ENCODE results near the gene MSRB3. TPM values are rescaled to one million over a fixed set of nuclear protein-coding genes. Genes with fewer than 3 reads are reported as not detected.

The MSRB3 gene
- total RNA-seq, 1 donor from 2014 or later: 77.3 TPM

GRCh38 chr12:65318186-65318685 lies 39.8 kb downstream of the MSRB3 start:
- Mint-ChIP-seq H3K36me3 (ENCODE audit: unreplicated experiment) (peaks cover 5% of the 10 kb centered on the region), H3K27me3 (ENCODE audit: unreplicated experiment) (no peaks in the 10 kb centered on the region), H3K4me3 (ENCODE audit: unreplicated experiment) (no peak overlapping the region), H3K9me3 (ENCODE audit: unreplicated experiment) (no peaks in the 10 kb centered on the region), H3K4me1 (ENCODE audit: unreplicated experiment) (peaks cover 18% of the 10 kb centered on the region), H3K27ac (ENCODE audit: unreplicated experiment) (no peak overlapping the region)
- DNase-seq (ENCODE audit: extremely low spot score, unreplicated experiment): no peak
- TF ChIP-seq, protein P1, sequence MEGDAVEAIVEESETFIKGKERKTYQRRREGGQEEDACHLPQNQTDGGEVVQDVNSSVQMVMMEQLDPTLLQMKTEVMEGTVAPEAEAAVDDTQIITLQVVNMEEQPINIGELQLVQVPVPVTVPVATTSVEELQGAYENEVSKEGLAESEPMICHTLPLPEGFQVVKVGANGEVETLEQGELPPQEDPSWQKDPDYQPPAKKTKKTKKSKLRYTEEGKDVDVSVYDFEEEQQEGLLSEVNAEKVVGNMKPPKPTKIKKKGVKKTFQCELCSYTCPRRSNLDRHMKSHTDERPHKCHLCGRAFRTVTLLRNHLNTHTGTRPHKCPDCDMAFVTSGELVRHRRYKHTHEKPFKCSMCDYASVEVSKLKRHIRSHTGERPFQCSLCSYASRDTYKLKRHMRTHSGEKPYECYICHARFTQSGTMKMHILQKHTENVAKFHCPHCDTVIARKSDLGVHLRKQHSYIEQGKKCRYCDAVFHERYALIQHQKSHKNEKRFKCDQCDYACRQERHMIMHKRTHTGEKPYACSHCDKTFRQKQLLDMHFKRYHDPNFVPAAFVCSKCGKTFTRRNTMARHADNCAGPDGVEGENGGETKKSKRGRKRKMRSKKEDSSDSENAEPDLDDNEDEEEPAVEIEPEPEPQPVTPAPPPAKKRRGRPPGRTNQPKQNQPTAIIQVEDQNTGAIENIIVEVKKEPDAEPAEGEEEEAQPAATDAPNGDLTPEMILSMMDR (IDR thresholded peaks at IDR 0.05): no peak

DNA sequence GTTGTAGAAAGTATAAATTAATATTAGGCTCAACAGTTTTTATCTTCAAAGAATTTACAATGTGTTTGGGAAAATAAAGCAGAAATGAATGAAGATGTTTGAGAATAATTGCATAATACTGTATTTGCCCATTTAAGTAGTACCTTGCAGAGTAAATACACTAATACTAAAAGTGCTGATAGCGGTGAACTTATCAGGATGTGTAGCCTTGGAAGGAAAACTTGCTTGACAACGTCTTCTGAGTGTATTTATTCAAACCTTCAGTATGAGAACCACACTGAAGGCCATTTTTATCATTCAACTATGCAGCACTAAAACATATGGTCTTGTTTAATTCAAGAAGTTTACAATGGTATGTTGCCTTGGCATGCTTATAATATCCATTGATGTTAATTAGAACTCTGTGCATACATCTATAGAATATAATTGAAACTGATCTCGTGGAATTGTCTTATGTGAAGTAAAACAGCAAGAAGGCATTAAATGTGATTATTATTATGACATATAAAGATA lies 41.3 kb downstream of the MSRB3 start:
- Mint-ChIP-seq H3K36me3 (ENCODE audit: unreplicated experiment) (peaks cover 5% of the 10 kb centered on the region), H3K4me1 (ENCODE audit: unreplicated experiment) (peaks cover 30% of the 10 kb centered on the region), H3K9me3 (ENCODE audit: unreplicated experiment) (no peaks in the 10 kb centered on the region), H3K4me3 (ENCODE audit: unreplicated experiment) (no peak overlapping the region), H3K27me3 (ENCODE audit: unreplicated experiment) (no peaks in the 10 kb centered on the region), H3K27ac (ENCODE audit: unreplicated experiment) (no peak overlapping the region)
- TF ChIP-seq, protein P1 (IDR thresholded peaks at IDR 0.05): no peak
- no peak for DNase-seq (ENCODE audit: extremely low spot score, unreplicated experiment)

- Mint-ChIP-seq H3K27me3 (ENCODE audit: unreplicated experiment) (no peaks in the 10 kb centered on the region), H3K36me3 (ENCODE audit: unreplicated experiment) (peaks cover 5% of the 10 kb centered on the region), H3K4me1 (ENCODE audit: unreplicated experiment) (peaks cover 60% of the 10 kb centered on the region), H3K9me3 (ENCODE audit: unreplicated experiment) (no peaks in the 10 kb centered on the region), H3K4me3 (ENCODE audit: unreplicated experiment) (no peak overlapping the region), H3K27ac (ENCODE audit: unreplicated experiment) (no peak overlapping the region)
- DNase-seq (ENCODE audit: extremely low spot score, unreplicated experiment): no peak
- TF ChIP-seq, protein P1 (IDR thresholded peaks at IDR 0.05): no peak
Measured at GRCh38 chr12:65323070-65323469, 44.6 kb downstream of the MSRB3 start.

DNA sequence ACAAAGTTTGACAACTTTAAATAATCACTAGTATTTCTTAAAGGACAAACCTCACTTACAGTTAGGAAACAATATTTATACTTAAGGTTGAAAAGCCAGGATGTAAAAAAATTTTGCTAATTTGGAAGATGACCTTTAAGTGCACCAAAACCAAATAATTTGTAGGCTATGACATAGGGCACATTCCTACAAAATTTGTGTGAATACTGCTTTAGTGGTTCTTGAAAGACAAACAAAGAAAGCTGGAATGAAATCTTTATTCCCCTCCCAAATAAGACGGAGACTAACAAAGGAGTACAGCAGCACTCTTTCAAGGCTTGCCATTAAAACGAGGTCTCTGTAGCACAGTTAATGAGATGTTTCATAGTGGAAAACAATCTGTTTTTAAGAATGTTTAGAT lies 45.6 kb downstream of the MSRB3 start:
- H3K27ac Mint-ChIP-seq (ENCODE audit: unreplicated experiment): no peak overlapping the region
- peaks cover 63% of the 10 kb centered on the region for H3K4me1 Mint-ChIP-seq (ENCODE audit: unreplicated experiment)
- H3K36me3 Mint-ChIP-seq (ENCODE audit: unreplicated experiment): peaks cover 5% of the 10 kb centered on the region
- no peaks in the 10 kb centered on the region for H3K9me3 Mint-ChIP-seq (ENCODE audit: unreplicated experiment)
- no peak for DNase-seq (ENCODE audit: extremely low spot score, unreplicated experiment)
- H3K27me3 Mint-ChIP-seq (ENCODE audit: unreplicated experiment): no peaks in the 10 kb centered on the region
- H3K4me3 Mint-ChIP-seq (ENCODE audit: unreplicated experiment): no peak overlapping the region
- TF ChIP-seq, protein P1 (IDR thresholded peaks at IDR 0.05): no peak

- TF ChIP-seq, protein P1 (IDR thresholded peaks at IDR 0.05): no peak
- Mint-ChIP-seq H3K27me3 (ENCODE audit: unreplicated experiment) (no peaks in the 10 kb centered on the region), H3K4me3 (ENCODE audit: unreplicated experiment) (no peak overlapping the region), H3K27ac (ENCODE audit: unreplicated experiment) (no peak overlapping the region), H3K36me3 (ENCODE audit: unreplicated experiment) (peaks cover 5% of the 10 kb centered on the region), H3K9me3 (ENCODE audit: unreplicated experiment) (no peaks in the 10 kb centered on the region), H3K4me1 (ENCODE audit: unreplicated experiment) (peaks cover 62% of the 10 kb centered on the region)
- DNase-seq (ENCODE audit: extremely low spot score, unreplicated experiment): no peak
Measured at GRCh38 chr12:65324551-65324950, 46.1 kb downstream of the MSRB3 start.
